Heart right ventricle (tissue), 16 donors: ENCODE measurements around the gene LRRC30. TPM values are rescaled to one million over a fixed set of nuclear protein-coding genes. Genes with fewer than 3 reads are reported as not detected.
A peak's percentile ranks its signal among the peaks of the same experiment; 100 is the strongest.

Source experiments
- ATAC-seq, 8 donors: fragments of 200-7000 bp; cut with Tn5 transposase; one replicate each; pipeline ENCODE4 v1.9.1; 2020; ENCODE audit warnings: mild to moderate bottlenecking in 8 of 8, moderate library complexity in 8 of 8, moderate number of reproducible peaks in 1 of 8
- DNase-seq, 2 donors: peaks; one replicate each; pipeline ENCODE4 v3.0.0-alpha.2; 2020
- H3K27ac ChIP-seq, 10 donors: fragments of 200-600 bp; sonication (generic) in 2 of 10; one replicate each; pipeline versions ENCODE4 v1.5.0 to v1.8.0; 2020 to 2022; ENCODE audit warnings: mild to moderate bottlenecking in 3 of 10
- H3K27me3 ChIP-seq, 7 donors: fragments of 200-600 bp; one replicate each; pipeline ENCODE4 v1.8.0; 2021 to 2022; ENCODE audit warnings: mild to moderate bottlenecking in 2 of 7
- H3K36me3 ChIP-seq, 9 donors: fragments of 200-600 bp; sonication (generic) in 1 of 9; one replicate each; pipeline versions ENCODE4 v1.5.0 to v1.8.0; 2020 to 2022; ENCODE audit warnings: mild to moderate bottlenecking in 2 of 9
- H3K4me1 ChIP-seq, 9 donors: fragments of 200-600 bp; sonication (generic) in 1 of 9; one replicate each; pipeline versions ENCODE4 v1.5.0 to v1.8.0; 2020 to 2022; ENCODE audit warnings: mild to moderate bottlenecking in 4 of 9
- H3K4me3 ChIP-seq, 10 donors: fragments of 200-600 bp; sonication (generic) in 2 of 10; one replicate each; pipeline versions ENCODE4 v1.5.0 to v1.8.0; 2020 to 2022; ENCODE audit warnings: mild to moderate bottlenecking in 7 of 10, moderate library complexity in 2 of 10
- H3K9me3 ChIP-seq, 11 donors: fragments of 200-600 bp in 10 of 11; sonication (generic) in 2 of 11; one replicate each; pipeline versions ENCODE4 v1.5.0 to v1.8.0; 2013 to 2022; ENCODE audit warnings: mild to moderate bottlenecking in 2 of 11, control low read depth in 1 of 11, moderate library complexity in 1 of 11
- WGBS, 2 donors: extraction: QIAGEN DNeasy Blood & Tissue Kit; methylation state at CpG; one replicate each; pipeline ENCODE4 v1.1.7; 2013; ENCODE audit warnings: inconsistent platforms in 1 of 2; 5-methylcytosine and 5-hydroxymethylcytosine counted together
- intact Hi-C, 10 donors: fragments of 100-400 bp; cut with DNase I; formaldehyde crosslinking; loops; one replicate each; pipeline versions ENCODE4 v1.11.1 to v1.14.2; 2022
- polyA plus RNA-seq, 2 donors: library from polyadenylated mRNA; stranded (reverse); fragments of 200-250 nt; gene quantifications; one replicate each; pipeline ENCODE4 v1.2.3, GENCODE V29; 2013
- total RNA-seq, 10 donors: library from RNA; stranded (reverse); fragmentation: NEBNext Ultra II Directional in 3 of 10; extraction: Animal tissue kit (Norgen Biotek cat#: 25700) in 3 of 10; gene quantifications; one replicate each; pipeline versions ENCODE4 v1.2.1 to v1.2.4, GENCODE V29; 2021 to 2023
- TF ChIP-seq, protein P1 (sequence below), 9 donors: fragments of 200-600 bp; sonication (generic) in 2 of 9; IDR thresholded peaks; one replicate each; pipeline versions ENCODE4 v1.5.0 to v1.8.0; 2021 to 2022; ENCODE audit warnings: antibody characterized with exemption in 9 of 9, mild to moderate bottlenecking in 5 of 9, moderate library complexity in 1 of 9
- donor health status: Arrhythmogenic right ventricular cardiomyopathy.
- donor health status: ischemic (EF 13 %, LVEDD 7.1; RV severe dilation, severe dysfunction).
- donor health status: healthy with polysubstance abuse.
- donor health status: DM: no; HTN: yes; CAD: no.
- donor health status: DM: no; HTN: no; CAD: no.
- donor health status: ischemic (EF 25% LVEDD 6.9; RV normal size, moderate dysfunction).
- donor health status: ischemic (EF 25% LVEDD 5.7; RV mildly dilated, moderate dysfunction).
- donor health status: healthy.
- donor health status: DM: yes; HTN: yes; CAD: no.
- donor health status: Ischemic cardiomyopathy.
- donor health status: ischemic (EF 35%, LVEDD 5.7; RV mildly dilated, moderate dysfunction).
- donor health status: nonischemic (EF 11% LVEDD 7.7; RV severe dilation, severe dysfunction).
- donor health status: DM: yes; HTN: yes; CAD: no.
- donor health status: PGD.
- donor health status: ischemic (EF 29% LVEDD 5.4; RV normal size, mild dysfunction).
- donor health status: nonischemic (EF 23%, LVEDD 6.1; RV moderate dilation, normal function).

The LRRC30 gene
- total and polyA plus RNA-seq, 12 donors, result not detected

GRCh38 chr18:7195266-7195665, 35.6 kb upstream of the LRRC30 start:
- no peak for ATAC-seq
- H3K4me3 ChIP-seq, result no peak overlapping the region
- H3K9me3 ChIP-seq, result no peaks in the 10 kb centered on the region
- no peaks in the 10 kb centered on the region for H3K4me1 ChIP-seq
- WGBS, 2 donors, result 87 to 88% methylated on average over 5 of the region's 5 CpGs
- intact Hi-C loops, result no loop called here
- TF ChIP-seq, protein P1, sequence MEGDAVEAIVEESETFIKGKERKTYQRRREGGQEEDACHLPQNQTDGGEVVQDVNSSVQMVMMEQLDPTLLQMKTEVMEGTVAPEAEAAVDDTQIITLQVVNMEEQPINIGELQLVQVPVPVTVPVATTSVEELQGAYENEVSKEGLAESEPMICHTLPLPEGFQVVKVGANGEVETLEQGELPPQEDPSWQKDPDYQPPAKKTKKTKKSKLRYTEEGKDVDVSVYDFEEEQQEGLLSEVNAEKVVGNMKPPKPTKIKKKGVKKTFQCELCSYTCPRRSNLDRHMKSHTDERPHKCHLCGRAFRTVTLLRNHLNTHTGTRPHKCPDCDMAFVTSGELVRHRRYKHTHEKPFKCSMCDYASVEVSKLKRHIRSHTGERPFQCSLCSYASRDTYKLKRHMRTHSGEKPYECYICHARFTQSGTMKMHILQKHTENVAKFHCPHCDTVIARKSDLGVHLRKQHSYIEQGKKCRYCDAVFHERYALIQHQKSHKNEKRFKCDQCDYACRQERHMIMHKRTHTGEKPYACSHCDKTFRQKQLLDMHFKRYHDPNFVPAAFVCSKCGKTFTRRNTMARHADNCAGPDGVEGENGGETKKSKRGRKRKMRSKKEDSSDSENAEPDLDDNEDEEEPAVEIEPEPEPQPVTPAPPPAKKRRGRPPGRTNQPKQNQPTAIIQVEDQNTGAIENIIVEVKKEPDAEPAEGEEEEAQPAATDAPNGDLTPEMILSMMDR (IDR thresholded peaks at IDR 0.05), result no peak
- H3K27me3 ChIP-seq, result peaks cover 0 to 4% (median 0%) of the 10 kb centered on the region in 7 donors
- DNase-seq, result no peak
- H3K36me3 ChIP-seq, result no peaks in the 10 kb centered on the region
- no peak overlapping the region for H3K27ac ChIP-seq

- intact Hi-C loops, result no loop called here
- H3K27me3 ChIP-seq, result peaks cover 0 to 4% (median 0%) of the 10 kb centered on the region in 7 donors
- H3K36me3 ChIP-seq, result no peaks in the 10 kb centered on the region
- H3K4me1 ChIP-seq, result no peaks in the 10 kb centered on the region
- ATAC-seq, result no peak
- H3K27ac ChIP-seq, result no peak overlapping the region
- TF ChIP-seq, protein P1 (IDR thresholded peaks at IDR 0.05), result no peak
- no peak overlapping the region for H3K4me3 ChIP-seq
- no peaks in the 10 kb centered on the region for H3K9me3 ChIP-seq
- no peak for DNase-seq
- 97 to 98% methylated on average over 3 of the region's 3 CpGs for WGBS, 2 donors
Measured at GRCh38 chr18:7196421-7196820, 34.5 kb upstream of the LRRC30 start.

DNA sequence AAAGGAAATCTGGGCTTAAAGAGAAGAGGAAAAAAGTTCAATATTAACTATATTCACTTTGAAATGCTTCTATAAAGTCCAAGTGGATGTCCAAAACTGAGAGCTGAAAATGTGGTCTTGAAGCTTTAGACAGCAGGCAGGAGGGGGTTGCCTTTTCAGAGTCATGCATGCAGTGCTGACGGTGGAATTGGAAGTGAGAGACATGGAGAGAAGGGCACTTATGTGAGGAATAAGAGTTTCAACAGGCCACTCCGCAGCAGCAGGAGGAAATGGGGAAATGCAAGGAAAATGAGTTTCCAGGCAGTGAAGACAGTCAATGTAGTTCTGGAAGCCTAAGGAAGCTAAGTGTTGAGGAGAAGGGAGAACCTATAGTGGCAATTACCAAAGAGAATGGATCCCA, 33.0 kb upstream of the LRRC30 start:
- TF ChIP-seq, protein P1 (IDR thresholded peaks at IDR 0.05), result no peak
- H3K27me3 ChIP-seq, result peaks cover 0 to 4% (median 0%) of the 10 kb centered on the region in 7 donors
- no peak overlapping the region for H3K4me3 ChIP-seq
- intact Hi-C loops, result no loop called here
- ATAC-seq, result no peak
- H3K27ac ChIP-seq, result no peak overlapping the region
- no peaks in the 10 kb centered on the region for H3K9me3 ChIP-seq
- DNase-seq, result no peak
- H3K4me1 ChIP-seq, result no peaks in the 10 kb centered on the region
- 77 to 85% methylated on average over 2 of the region's 2 CpGs for WGBS, 2 donors
- no peaks in the 10 kb centered on the region for H3K36me3 ChIP-seq

DNA sequence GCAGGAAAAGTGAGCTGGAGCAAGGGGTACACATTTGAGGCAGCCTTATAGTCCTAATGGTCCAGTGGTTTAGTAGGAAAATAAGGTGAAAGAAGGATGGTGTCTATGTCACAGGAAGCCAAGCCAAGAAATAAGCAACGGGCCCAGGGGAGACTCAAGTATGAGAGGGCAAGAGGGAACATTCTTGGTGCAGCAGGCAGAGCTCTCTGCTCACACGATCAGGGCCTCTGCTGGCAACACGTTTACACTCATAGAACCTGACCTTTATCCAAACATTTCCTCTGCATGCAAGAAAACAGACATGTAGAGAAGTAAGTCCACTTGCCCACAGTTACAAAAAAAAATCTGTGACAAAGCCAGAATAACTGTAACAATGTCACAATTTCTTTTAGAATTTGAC, 32.6 kb upstream of the LRRC30 start:
- peak in 1 of 8 donors; percentile 50 for ATAC-seq
- WGBS, 2 donors, result 28 to 40% methylated on average over 3 of the region's 3 CpGs
- Histone ChIP-seq H3K36me3 (no peaks in the 10 kb centered on the region), H3K9me3 (no peaks in the 10 kb centered on the region), H3K4me1 (no peaks in the 10 kb centered on the region), H3K27me3 (peaks cover 0 to 4% (median 0%) of the 10 kb centered on the region in 7 donors), H3K27ac (no peak overlapping the region), H3K4me3 (no peak overlapping the region)
- TF ChIP-seq, protein P1 (IDR thresholded peaks at IDR 0.05), result no peak
- DNase-seq, result no peak
- intact Hi-C loops, result no loop called here
